HEK293 (cell line): ENCODE data around the gene GLRX.

Experiments
- CTCF ChIA-PET: fragments of 350-600 bp; formaldehyde crosslinking; extraction: SDS; loops from one replicate; lab custom pipeline; 2021; ENCODE audit warnings: antibody characterized with exemption; lab: Yijun Ruan, JAX
- POLR2A ChIA-PET: fragments of 300-600 bp; formaldehyde crosslinking; extraction: SDS; loops from one replicate; lab custom pipeline; 2020; ENCODE audit warnings: antibody characterized with exemption, inconsistent platforms; lab: Yijun Ruan, JAX
- H3K27ac ChIP-seq: fragments of 200-500 bp; sonication (Bioruptor generic); 2 replicates; pipeline ENCODE4 v1.5.1; 2014; ENCODE audit warnings: low read depth, low read length, control low read depth, inconsistent platforms; ENCODE audit errors: extremely low read depth
- H3K36me3 ChIP-seq, 2 experiments: fragments of 200-500 bp in 1 of 2; sonication (Bioruptor generic) in 1 of 2; 1 replicate in 1 of 2; 2 replicates in 1 of 2; pipeline ENCODE4 v1.5.1; 2014 to 2017; ENCODE audit warnings: inconsistent platforms in 2 of 2, low read length in 2 of 2; ENCODE audit not compliant: control insufficient read depth in 2 of 2, insufficient read depth in 1 of 2
- H3K4me1 ChIP-seq: fragments of 200-500 bp; sonication (Bioruptor generic); 2 replicates; pipeline ENCODE4 v1.5.1; 2014; ENCODE audit warnings: mild to moderate bottlenecking, low read length, inconsistent platforms; ENCODE audit not compliant: control insufficient read depth, insufficient read depth
- H3K4me3 ChIP-seq: 2 replicates; pipeline ENCODE4 v1.5.1; 2011; ENCODE audit warnings: low read depth, mild to moderate bottlenecking, control low read depth, low read length, moderate library complexity
- H3K9me3 ChIP-seq: fragments of 200-500 bp; sonication (Bioruptor generic); 2 replicates; pipeline ENCODE4 v1.5.1; 2014; ENCODE audit warnings: low read depth, low read length, inconsistent platforms; ENCODE audit not compliant: control insufficient read depth, insufficient read depth
- ELK4 ChIP-seq: IDR thresholded peaks from 2 replicates; pipeline ENCODE4 v1.6.1; 2011; ENCODE audit warnings: mild to moderate bottlenecking, low read depth, low read length, borderline replicate concordance
- GFI1B ChIP-seq: fragments of 450-650 bp; formaldehyde crosslinking; IDR thresholded peaks from 2 replicates; pipeline ENCODE4 v1.5.1; 2016; ENCODE audit warnings: missing biosample characterization, missing genetic modification characterization
- GLIS1 ChIP-seq: fragments of 450-650 bp; formaldehyde crosslinking; IDR thresholded peaks from 2 replicates; pipeline ENCODE4 v1.5.1; 2016; ENCODE audit warnings: missing biosample characterization, missing genetic modification characterization
- PRDM1 ChIP-seq: fragments of 450-650 bp; formaldehyde crosslinking; IDR thresholded peaks from 2 replicates; pipeline ENCODE4; 2016; ENCODE audit warnings: missing biosample characterization, missing genetic modification characterization
- SALL2 ChIP-seq: fragments of 450-650 bp; formaldehyde crosslinking; IDR thresholded peaks from 2 replicates; pipeline ENCODE4 v1.5.0; 2017; ENCODE audit warnings: missing biosample characterization, mild to moderate bottlenecking, missing genetic modification characterization, borderline replicate concordance
- ZFHX2 ChIP-seq: fragments of 450-650 bp; formaldehyde crosslinking; conservative IDR thresholded peaks from 2 replicates; pipeline ENCODE4 v1.5.1; 2016; ENCODE audit warnings: missing biosample characterization, missing genetic modification characterization
- ZNF112 ChIP-seq: fragments of 450-650 bp; formaldehyde crosslinking; IDR thresholded peaks from 2 replicates; pipeline ENCODE4 v1.5.0; 2017; ENCODE audit warnings: missing biosample characterization, missing genetic modification characterization
- ZNF16 ChIP-seq: fragments of 450-650 bp; formaldehyde crosslinking; IDR thresholded peaks from 2 replicates; pipeline ENCODE4 v1.5.1; 2016; ENCODE audit warnings: low read depth, missing biosample characterization, missing genetic modification characterization
- ZNF248 ChIP-seq: fragments of 450-650 bp; formaldehyde crosslinking; IDR thresholded peaks from 2 replicates; pipeline ENCODE4 v1.5.1; 2017; ENCODE audit warnings: missing biosample characterization, missing genetic modification characterization
- ZNF311 ChIP-seq: fragments of 450-650 bp; formaldehyde crosslinking; IDR thresholded peaks from 2 replicates; pipeline ENCODE4 v1.5.1; 2017; ENCODE audit warnings: missing biosample characterization, missing genetic modification characterization, borderline replicate concordance
- ZNF449 ChIP-seq: fragments of 450-650 bp; formaldehyde crosslinking; IDR thresholded peaks from 2 replicates; pipeline ENCODE4 v1.5.1; 2017; ENCODE audit warnings: missing biosample characterization, mild to moderate bottlenecking, missing genetic modification characterization, moderate library complexity
- ZNF561 ChIP-seq: fragments of 450-650 bp; IDR thresholded peaks from 2 replicates; pipeline ENCODE4 v1.5.1; 2018; ENCODE audit warnings: missing biosample characterization, missing genetic modification characterization, borderline replicate concordance
- ZNF585B ChIP-seq: fragments of 450-650 bp; formaldehyde crosslinking; IDR thresholded peaks from 2 replicates; pipeline ENCODE4 v1.5.1; 2016; ENCODE audit warnings: missing biosample characterization, missing genetic modification characterization
- ZNF654 ChIP-seq: fragments of 450-650 bp; formaldehyde crosslinking; IDR thresholded peaks from 2 replicates; pipeline ENCODE4 v1.5.1; 2016; ENCODE audit warnings: low read depth, missing biosample characterization, missing genetic modification characterization
- ZNF747 ChIP-seq: fragments of 450-650 bp; formaldehyde crosslinking; IDR thresholded peaks from 2 replicates; pipeline ENCODE4 v1.5.1; 2016; ENCODE audit warnings: missing biosample characterization, missing genetic modification characterization
- ZSCAN16 ChIP-seq: fragments of 450-650 bp; formaldehyde crosslinking; IDR thresholded peaks from 2 replicates; pipeline ENCODE4 v1.5.1; 2016; ENCODE audit warnings: missing biosample characterization, missing genetic modification characterization
- TF ChIP-seq, protein P1 (sequence below): fragments of 450-650 bp; formaldehyde crosslinking; IDR thresholded peaks from 2 replicates; pipeline ENCODE4 v1.5.1; 2016; ENCODE audit warnings: missing biosample characterization, missing genetic modification characterization
- TF ChIP-seq, protein P2 (sequence below): fragments of 450-650 bp; formaldehyde crosslinking; IDR thresholded peaks from 2 replicates; pipeline ENCODE4 v1.5.1; 2016; ENCODE audit warnings: missing biosample characterization, missing genetic modification characterization, borderline replicate concordance

The GLRX gene

GRCh38 chr5:95781101-95781583 lies 41.4 kb downstream of the GLRX start (continued):
- TF ChIP-seq ZNF16 (tag by site-specific recombination): no peak
- TF ChIP-seq, protein P1, sequence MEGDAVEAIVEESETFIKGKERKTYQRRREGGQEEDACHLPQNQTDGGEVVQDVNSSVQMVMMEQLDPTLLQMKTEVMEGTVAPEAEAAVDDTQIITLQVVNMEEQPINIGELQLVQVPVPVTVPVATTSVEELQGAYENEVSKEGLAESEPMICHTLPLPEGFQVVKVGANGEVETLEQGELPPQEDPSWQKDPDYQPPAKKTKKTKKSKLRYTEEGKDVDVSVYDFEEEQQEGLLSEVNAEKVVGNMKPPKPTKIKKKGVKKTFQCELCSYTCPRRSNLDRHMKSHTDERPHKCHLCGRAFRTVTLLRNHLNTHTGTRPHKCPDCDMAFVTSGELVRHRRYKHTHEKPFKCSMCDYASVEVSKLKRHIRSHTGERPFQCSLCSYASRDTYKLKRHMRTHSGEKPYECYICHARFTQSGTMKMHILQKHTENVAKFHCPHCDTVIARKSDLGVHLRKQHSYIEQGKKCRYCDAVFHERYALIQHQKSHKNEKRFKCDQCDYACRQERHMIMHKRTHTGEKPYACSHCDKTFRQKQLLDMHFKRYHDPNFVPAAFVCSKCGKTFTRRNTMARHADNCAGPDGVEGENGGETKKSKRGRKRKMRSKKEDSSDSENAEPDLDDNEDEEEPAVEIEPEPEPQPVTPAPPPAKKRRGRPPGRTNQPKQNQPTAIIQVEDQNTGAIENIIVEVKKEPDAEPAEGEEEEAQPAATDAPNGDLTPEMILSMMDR (tag by site-specific recombination): peak; percentile 65
- no peak for TF ChIP-seq ZNF248
- peak; percentile 88 for TF ChIP-seq ZNF654 (tag by site-specific recombination)

DNA sequence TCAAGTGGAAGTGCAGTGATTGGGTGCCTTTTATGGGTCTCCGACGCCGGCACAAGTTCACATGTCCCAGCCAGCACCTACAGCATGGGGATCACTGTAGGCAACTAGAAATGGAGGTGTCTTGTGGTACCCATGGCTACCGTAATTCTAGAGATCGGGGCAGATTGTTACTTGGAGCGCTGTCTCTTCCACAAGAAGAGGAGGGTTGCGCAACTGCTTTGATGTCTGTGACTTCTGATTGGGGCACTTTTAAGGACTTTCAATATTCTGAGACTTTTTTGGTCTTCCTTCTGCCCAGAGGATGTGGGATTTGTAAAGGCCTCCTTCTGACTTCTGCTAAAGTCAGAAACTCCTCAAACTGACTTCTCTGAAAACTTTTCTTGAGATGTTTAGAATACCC lies 41.9 kb downstream of the GLRX start:
- CTCF ChIA-PET: interaction anchor here (0.5 to 4.0 kb wide), 41 partner anchors 10 to 565 kb away, joined by 3 to 86 read pairs (median 6); partner anchors contain the start of genes RFESD and RHOBTB3
- H3K4me3 ChIP-seq: no peak overlapping the region
- no peak overlapping the region for H3K27ac ChIP-seq
- POLR2A ChIA-PET: interaction anchor here (0.8 to 1.8 kb wide), 6 partner anchors 9 to 134 kb away, joined by 3 to 8 read pairs (median 4); partner anchors contain the start of genes GLRX and RFESD
- H3K9me3 ChIP-seq: no peaks in the 10 kb centered on the region
- TF ChIP-seq ZSCAN16: no peak
- TF ChIP-seq ZNF311 (tag by site-specific recombination): no peak
- TF ChIP-seq ZFHX2 (tag by site-specific recombination): no peak
- no peak for TF ChIP-seq SALL2 (tag by site-specific recombination)
- no peak for TF ChIP-seq ZNF747 (tag by site-specific recombination)
- TF ChIP-seq ZNF561 (tag by site-specific recombination): no peak
- no peaks in the 10 kb centered on the region for H3K4me1 ChIP-seq
- peaks cover 5 to 22% of the 10 kb centered on the region in 2 experiments; a peak in 2 of 3 replicates for H3K36me3 ChIP-seq

- Histone ChIP-seq H3K36me3 (peaks cover 0 to 17% of the 10 kb centered on the region in 2 experiments; a peak in 2 of 3 replicates), H3K9me3 (no peaks in the 10 kb centered on the region), H3K4me1 (no peaks in the 10 kb centered on the region), H3K4me3 (no peak overlapping the region), H3K27ac (no peak overlapping the region)
- ChIA-PET CTCF (interaction anchor here (0.9 to 2.0 kb wide), 7 partner anchors 38 to 134 kb away, joined by 3 to 11 read pairs (median 4); no protein-coding TSS in a partner anchor), POLR2A (no interaction called here)
- TF ChIP-seq ZNF112 (tag by site-specific recombination): no peak
- TF ChIP-seq ELK4: no peak
- TF ChIP-seq GLIS1 (tag by site-specific recombination): no peak
- no peak for TF ChIP-seq GFI1B (tag by site-specific recombination)
- no peak for TF ChIP-seq PRDM1 (tag by site-specific recombination)
- TF ChIP-seq ZNF585B (tag by site-specific recombination): no peak
Measured at GRCh38 chr5:95779611-95780010, 42.9 kb downstream of the GLRX start.

- H3K27ac ChIP-seq: no peak overlapping the region
- TF ChIP-seq, protein P2, sequence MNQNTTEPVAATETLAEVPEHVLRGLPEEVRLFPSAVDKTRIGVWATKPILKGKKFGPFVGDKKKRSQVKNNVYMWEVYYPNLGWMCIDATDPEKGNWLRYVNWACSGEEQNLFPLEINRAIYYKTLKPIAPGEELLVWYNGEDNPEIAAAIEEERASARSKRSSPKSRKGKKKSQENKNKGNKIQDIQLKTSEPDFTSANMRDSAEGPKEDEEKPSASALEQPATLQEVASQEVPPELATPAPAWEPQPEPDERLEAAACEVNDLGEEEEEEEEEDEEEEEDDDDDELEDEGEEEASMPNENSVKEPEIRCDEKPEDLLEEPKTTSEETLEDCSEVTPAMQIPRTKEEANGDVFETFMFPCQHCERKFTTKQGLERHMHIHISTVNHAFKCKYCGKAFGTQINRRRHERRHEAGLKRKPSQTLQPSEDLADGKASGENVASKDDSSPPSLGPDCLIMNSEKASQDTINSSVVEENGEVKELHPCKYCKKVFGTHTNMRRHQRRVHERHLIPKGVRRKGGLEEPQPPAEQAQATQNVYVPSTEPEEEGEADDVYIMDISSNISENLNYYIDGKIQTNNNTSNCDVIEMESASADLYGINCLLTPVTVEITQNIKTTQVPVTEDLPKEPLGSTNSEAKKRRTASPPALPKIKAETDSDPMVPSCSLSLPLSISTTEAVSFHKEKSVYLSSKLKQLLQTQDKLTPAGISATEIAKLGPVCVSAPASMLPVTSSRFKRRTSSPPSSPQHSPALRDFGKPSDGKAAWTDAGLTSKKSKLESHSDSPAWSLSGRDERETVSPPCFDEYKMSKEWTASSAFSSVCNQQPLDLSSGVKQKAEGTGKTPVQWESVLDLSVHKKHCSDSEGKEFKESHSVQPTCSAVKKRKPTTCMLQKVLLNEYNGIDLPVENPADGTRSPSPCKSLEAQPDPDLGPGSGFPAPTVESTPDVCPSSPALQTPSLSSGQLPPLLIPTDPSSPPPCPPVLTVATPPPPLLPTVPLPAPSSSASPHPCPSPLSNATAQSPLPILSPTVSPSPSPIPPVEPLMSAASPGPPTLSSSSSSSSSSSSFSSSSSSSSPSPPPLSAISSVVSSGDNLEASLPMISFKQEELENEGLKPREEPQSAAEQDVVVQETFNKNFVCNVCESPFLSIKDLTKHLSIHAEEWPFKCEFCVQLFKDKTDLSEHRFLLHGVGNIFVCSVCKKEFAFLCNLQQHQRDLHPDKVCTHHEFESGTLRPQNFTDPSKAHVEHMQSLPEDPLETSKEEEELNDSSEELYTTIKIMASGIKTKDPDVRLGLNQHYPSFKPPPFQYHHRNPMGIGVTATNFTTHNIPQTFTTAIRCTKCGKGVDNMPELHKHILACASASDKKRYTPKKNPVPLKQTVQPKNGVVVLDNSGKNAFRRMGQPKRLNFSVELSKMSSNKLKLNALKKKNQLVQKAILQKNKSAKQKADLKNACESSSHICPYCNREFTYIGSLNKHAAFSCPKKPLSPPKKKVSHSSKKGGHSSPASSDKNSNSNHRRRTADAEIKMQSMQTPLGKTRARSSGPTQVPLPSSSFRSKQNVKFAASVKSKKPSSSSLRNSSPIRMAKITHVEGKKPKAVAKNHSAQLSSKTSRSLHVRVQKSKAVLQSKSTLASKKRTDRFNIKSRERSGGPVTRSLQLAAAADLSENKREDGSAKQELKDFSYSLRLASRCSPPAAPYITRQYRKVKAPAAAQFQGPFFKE: no peak
- TF ChIP-seq ZNF449: no peak
Measured at GRCh38 chr5:95778713-95779436, 43.7 kb downstream of the GLRX start.

More at GRCh38 chr5:95778713-95779436, 43.7 kb downstream of the GLRX start:
- Histone ChIP-seq H3K36me3 (peaks cover 0 to 11% of the 10 kb centered on the region in 2 experiments; a peak in 2 of 3 replicates), H3K4me3 (no peak overlapping the region), H3K4me1 (peaks cover under 1% of the 10 kb centered on the region; the same call in 1 of the 2 replicates), H3K9me3 (no peaks in the 10 kb centered on the region)
- CTCF ChIA-PET: interaction anchor here (0.6 to 2.0 kb wide), 11 partner anchors 37 to 558 kb away, joined by 3 to 11 read pairs (median 3); no protein-coding TSS in a partner anchor
- POLR2A ChIA-PET: no interaction called here
